CD14-positive monocyte (primary cell): ENCODE data around the gene KCNJ16. TPM values are rescaled to one million over a fixed set of nuclear protein-coding genes. Genes with fewer than 3 reads are reported as not detected.

Experiments
- DNase-seq, 3 donors: peaks; one replicate each; pipeline ENCODE4 v3.0.0-alpha.2; 2011 to 2022
- H2AFZ ChIP-seq: 2 replicates; pipeline ENCODE4 v1.6.0; 2012; ENCODE audit warnings: mild to moderate bottlenecking, low read depth, low read length, inconsistent platforms; ENCODE audit not compliant: insufficient read depth, poor library complexity, severe bottlenecking
- H3K27ac ChIP-seq, 2 donors: 1 replicate in 1 of 2; 2 replicates in 1 of 2; pipeline ENCODE4 v1.5.1; 2012 to 2013; ENCODE audit warnings: low read length in 2 of 2, control low read depth in 1 of 2, inconsistent platforms in 1 of 2, low read depth in 1 of 2, mild to moderate bottlenecking in 1 of 2
- H3K27me3 ChIP-seq, 2 donors: one replicate each; pipeline versions ENCODE4 v1.6.0 to v1.6.1; 2011 to 2013; ENCODE audit warnings: low read length in 2 of 2; ENCODE audit not compliant: control insufficient read depth in 2 of 2, insufficient read depth in 2 of 2
- H3K36me3 ChIP-seq, 2 donors: replicated peaks in 1 of 2; 1 replicate in 1 of 2; 2 replicates in 1 of 2; pipeline versions ENCODE4 v1.5.1 to v1.6.1; 2012 to 2013; ENCODE audit warnings: low read length in 2 of 2, control low read depth in 1 of 2, inconsistent platforms in 1 of 2, mild to moderate bottlenecking in 1 of 2; ENCODE audit not compliant: insufficient read depth in 2 of 2, control insufficient read depth in 1 of 2
- H3K4me1 ChIP-seq, 2 donors: 1 replicate in 1 of 2; 2 replicates in 1 of 2; pipeline versions ENCODE4 v1.5.1 to v1.6.1; 2012 to 2013; ENCODE audit warnings: low read length in 2 of 2, control low read depth in 1 of 2, inconsistent platforms in 1 of 2, mild to moderate bottlenecking in 1 of 2, moderate library complexity in 1 of 2; ENCODE audit not compliant: insufficient read depth in 2 of 2, control insufficient read depth in 1 of 2
- H3K4me2 ChIP-seq: replicated peaks from 2 replicates; pipeline ENCODE3; 2012; ENCODE audit warnings: low read length, moderate library complexity, mild to moderate bottlenecking; ENCODE audit not compliant: poor library complexity, severe bottlenecking; ENCODE audit errors: extremely low read depth
- H3K4me3 ChIP-seq, 3 experiments: fragments of 200-600 bp in 1 of 3; sonication (generic) in 1 of 3; replicated peaks in 1 of 3; 1 replicate in 2 of 3; 2 replicates in 1 of 3; pipeline ENCODE4 v1.5.1; 2011 to 2013; ENCODE audit warnings: low read length in 3 of 3, mild to moderate bottlenecking in 3 of 3, control low read depth in 2 of 3, low read depth in 2 of 3, inconsistent platforms in 1 of 3, moderate library complexity in 1 of 3
- H3K79me2 ChIP-seq: 2 replicates; pipeline ENCODE4 v1.6.0; 2012; ENCODE audit warnings: mild to moderate bottlenecking, control low read depth, inconsistent platforms, low read length, moderate library complexity; ENCODE audit not compliant: insufficient read depth
- H3K9ac ChIP-seq: 2 replicates; pipeline ENCODE4 v1.6.0; 2017; ENCODE audit warnings: low read length, mild to moderate bottlenecking; ENCODE audit not compliant: insufficient read depth, poor library complexity, severe bottlenecking
- H3K9me3 ChIP-seq, 2 donors: replicated peaks in 1 of 2; 1 replicate in 1 of 2; 2 replicates in 1 of 2; pipeline versions ENCODE4 v1.5.1 to v1.6.1; 2012 to 2013; ENCODE audit warnings: low read length in 2 of 2, control low read depth in 1 of 2; ENCODE audit not compliant: control insufficient read depth in 1 of 2, insufficient read depth in 1 of 2
- H4K20me1 ChIP-seq: 2 replicates; pipeline ENCODE4 v1.6.0; 2012; ENCODE audit warnings: mild to moderate bottlenecking, low read length, control low read depth, moderate library complexity; ENCODE audit not compliant: insufficient read depth
- H3K27ac Mint-ChIP-seq, 7 donors: one replicate each; pipeline ENCODE4 v1.8.0; 2020; ENCODE audit warnings: mild to moderate bottlenecking in 7 of 7, mixed read lengths in 7 of 7, moderate library complexity in 6 of 7, inconsistent platforms in 2 of 7
- H3K27me3 Mint-ChIP-seq, 3 donors: one replicate each; pipeline ENCODE4 v1.8.0; 2021 to 2022; ENCODE audit warnings: low read depth in 3 of 3, mild to moderate bottlenecking in 3 of 3, mixed read lengths in 3 of 3, moderate library complexity in 3 of 3, inconsistent platforms in 1 of 3
- H3K36me3 Mint-ChIP-seq, 2 donors: one replicate each; pipeline ENCODE4 v1.8.0; 2020; ENCODE audit warnings: mixed read lengths in 2 of 2, inconsistent platforms in 1 of 2, mild to moderate bottlenecking in 1 of 2
- H3K4me1 Mint-ChIP-seq: one replicate; pipeline ENCODE4 v1.8.0; 2020; ENCODE audit warnings: mild to moderate bottlenecking, mixed read lengths
- H3K4me3 Mint-ChIP-seq, 2 donors: one replicate each; pipeline ENCODE4 v1.8.0; 2020; ENCODE audit warnings: mild to moderate bottlenecking in 2 of 2, mixed read lengths in 2 of 2, moderate library complexity in 1 of 2
- H3K9me3 Mint-ChIP-seq, 7 donors: one replicate each; pipeline ENCODE4 v1.8.0; 2020 to 2022; ENCODE audit warnings: mixed read lengths in 7 of 7, mild to moderate bottlenecking in 6 of 7, moderate library complexity in 6 of 7, inconsistent platforms in 2 of 7
- CTCF ChIP-seq: fragments of 200-600 bp; IDR thresholded peaks from one replicate; pipeline ENCODE4 v1.8.0; 2022; ENCODE audit warnings: antibody characterized with exemption, mild to moderate bottlenecking
- WGBS: methylation state at CpG from one replicate; pipeline ENCODE4 v1.1.5; 2013; ENCODE audit warnings: missing lambda C conversion rate; ENCODE audit not compliant: insufficient coverage; 5-methylcytosine and 5-hydroxymethylcytosine counted together
- intact Hi-C, 2 donors: fragments of 100-400 bp; cut with micrococcal nuclease; formaldehyde crosslinking; loops; one replicate each; pipeline versions ENCODE4 v1.15.0 to v1.15.1; 2023
- polyA plus RNA-seq, 3 donors: library from polyadenylated mRNA; depleted of rRNA in 1 of 3; unstranded in 2 of 3; stranded (reverse) in 1 of 3; fragments of 300-500 nt in 2 of 3; fragments of >200 nt in 1 of 3; fragmentation: Illumina TruSeq in 2 of 3; gene quantifications; 1 replicate in 2 of 3; 2 replicates in 1 of 3; pipeline ENCODE4 v1.2.3, GENCODE V29; 2012 to 2021

KCNJ16 gene
- polyA plus RNA-seq, 3 donors = not detected

- no peaks in the 10 kb centered on the region for H4K20me1 ChIP-seq
- H3K27ac ChIP-seq = no peak overlapping the region
- no CpG with 5 or more reads among the region's 5 CpGs for WGBS
- H3K27me3 Mint-ChIP-seq = peaks cover 0 to 6% (median 2%) of the 10 kb centered on the region in 3 donors
- peaks cover 16% of the 10 kb centered on the region for H3K4me1 Mint-ChIP-seq
- intact Hi-C loops = no loop called here
- H3K4me3 ChIP-seq = no peak overlapping the region
- no peak overlapping the region for H3K4me3 Mint-ChIP-seq
- no peak overlapping the region for H3K4me2 ChIP-seq
- H3K36me3 Mint-ChIP-seq = no peaks in the 10 kb centered on the region
- no peak for TF ChIP-seq CTCF
- peaks cover 0 to 4% of the 10 kb centered on the region in 2 donors for H3K9me3 ChIP-seq
- no peaks in the 10 kb centered on the region for H3K79me2 ChIP-seq
- H3K4me1 ChIP-seq = peaks cover 10 to 12% of the 10 kb centered on the region in 2 donors
- no peaks in the 10 kb centered on the region for H3K27me3 ChIP-seq
- H3K36me3 ChIP-seq = no peaks in the 10 kb centered on the region
- no peak for DNase-seq
- no peak overlapping the region for H2AFZ ChIP-seq
- H3K9ac ChIP-seq = no peak overlapping the region
- no peak overlapping the region for H3K27ac Mint-ChIP-seq
- peaks cover 0 to 11% (median 4%) of the 10 kb centered on the region in 7 donors for H3K9me3 Mint-ChIP-seq
Measured at GRCh38 chr17:70136131-70136530, 61.1 kb downstream of the KCNJ16 start.

- H3K4me2 ChIP-seq = peak overlapping the region; percentile 70
- H3K4me3 ChIP-seq = peak overlapping the region; percentile 24 to 66 (median 53)
- peaks cover 0 to 1% (median 0%) of the 10 kb centered on the region in 7 donors for H3K9me3 Mint-ChIP-seq
- H3K36me3 ChIP-seq = no peaks in the 10 kb centered on the region
- peak in 2 of 3 donors; percentile 11 to 30 for DNase-seq
- H3K4me1 ChIP-seq = peaks cover 10 to 12% of the 10 kb centered on the region in 2 donors
- H3K27ac ChIP-seq = peak overlapping the region in 1 of 2 donors; percentile 68
- intact Hi-C loops = no loop called here
- H3K27ac Mint-ChIP-seq = peak overlapping the region in 4 of 7 donors; percentile 31 to 74 (median 44)
- TF ChIP-seq CTCF = no peak
- peaks cover 0 to under 1% of the 10 kb centered on the region in 2 donors for H3K9me3 ChIP-seq
- peak overlapping the region; percentile 63 to 87 for H3K4me3 Mint-ChIP-seq
- H3K27me3 ChIP-seq = no peaks in the 10 kb centered on the region
- H3K79me2 ChIP-seq = no peaks in the 10 kb centered on the region
- peaks cover 0 to 6% (median under 1%) of the 10 kb centered on the region in 3 donors for H3K27me3 Mint-ChIP-seq
- peak overlapping the region; percentile 86 for H2AFZ ChIP-seq
- peaks cover 16% of the 10 kb centered on the region for H3K4me1 Mint-ChIP-seq
- H3K36me3 Mint-ChIP-seq = no peaks in the 10 kb centered on the region
- H3K9ac ChIP-seq = peak overlapping the region; percentile 44
- H4K20me1 ChIP-seq = no peaks in the 10 kb centered on the region
- 15% methylated on average over 3 of the region's 9 CpGs for WGBS
Measured at GRCh38 chr17:70137451-70138230, 62.6 kb downstream of the KCNJ16 start.
